Neural cell (in vitro differentiated cells): Measurements from ENCODE around the gene SFTPA1. TPM values are rescaled to one million over a fixed set of nuclear protein-coding genes. Genes with fewer than 3 reads are reported as not detected.

Experiments
- H2AFZ ChIP-seq: fragments of 200-600, 300-800 bp; sonication (generic), shearing (Covaris generic); 2 replicates; pipeline ENCODE4 v1.6.0; 2014; ENCODE audit warnings: low read depth, mild to moderate bottlenecking, antibody characterized with exemption, low read length, moderate library complexity
- H3F3A ChIP-seq: fragments of 200-600 bp; shearing (Covaris generic); 2 replicates; pipeline ENCODE4 v1.6.1; 2016; ENCODE audit warnings: mild to moderate bottlenecking, moderate library complexity, mixed read lengths, antibody characterized with exemption, low read length; ENCODE audit not compliant: insufficient read depth, poor library complexity, severe bottlenecking
- H3K27ac ChIP-seq: fragments of 200-600, 300-800 bp; sonication (generic), shearing (Covaris generic); 2 replicates; pipeline ENCODE4 v1.5.1; 2014; ENCODE audit warnings: mild to moderate bottlenecking, low read length, moderate library complexity
- H3K27me3 ChIP-seq: fragments of 300-800, 200-600 bp; sonication (generic), shearing (Covaris generic); 2 replicates; pipeline ENCODE4 v1.6.0; 2014; ENCODE audit warnings: mild to moderate bottlenecking, low read depth, low read length, moderate library complexity; ENCODE audit not compliant: insufficient read depth
- H3K36me3 ChIP-seq: fragments of 300-800, 200-600 bp; sonication (generic), shearing (Covaris generic); 2 replicates; pipeline ENCODE4 v1.5.1; 2014; ENCODE audit warnings: mild to moderate bottlenecking, antibody characterized with exemption, low read length, moderate library complexity; ENCODE audit not compliant: insufficient read depth
- H3K4me2 ChIP-seq: fragments of 300-800, 200-600 bp; sonication (generic), shearing (Covaris generic); 2 replicates; pipeline ENCODE4 v1.6.0; 2014; ENCODE audit warnings: mild to moderate bottlenecking, low read length
- H3K4me3 ChIP-seq: fragments of 300-800, 200-600 bp; sonication (generic), shearing (Covaris generic); 2 replicates; pipeline ENCODE4 v1.5.1; 2014; ENCODE audit warnings: mild to moderate bottlenecking, low read length, moderate library complexity
- H3K79me2 ChIP-seq: fragments of 200-600 bp; shearing (Covaris generic); replicated peaks from 2 replicates; pipeline ENCODE4 v1.6.0; 2014; ENCODE audit warnings: mild to moderate bottlenecking, low read length, moderate library complexity; ENCODE audit not compliant: insufficient read depth
- H3K9ac ChIP-seq: fragments of 300-800, 200-600 bp; sonication (generic), shearing (Covaris generic); 2 replicates; pipeline ENCODE4 v1.6.1; 2016; ENCODE audit warnings: mild to moderate bottlenecking, low read length, mixed read lengths
- H3K9me2 ChIP-seq: fragments of 200-600 bp; shearing (Covaris generic); 2 replicates; pipeline ENCODE4 v1.6.1; 2016; ENCODE audit warnings: mild to moderate bottlenecking, low read length, mixed read lengths; ENCODE audit not compliant: insufficient read depth
- H3K9me3 ChIP-seq: fragments of 200-600, 300-800 bp; sonication (generic), shearing (Covaris generic); 2 replicates; pipeline ENCODE4 v1.6.1; 2016; ENCODE audit warnings: mild to moderate bottlenecking, mixed run types, low read length, moderate library complexity, mixed read lengths
- H4K20me1 ChIP-seq: fragments of 200-600 bp; shearing (Covaris generic); 2 replicates; pipeline ENCODE4 v1.6.1; 2016; ENCODE audit warnings: mild to moderate bottlenecking, mixed run types; ENCODE audit not compliant: insufficient read depth
- CTCF ChIP-seq: fragments of 450-650 bp; IDR thresholded peaks from 2 replicates; pipeline ENCODE4 v1.5.1; 2014; ENCODE audit warnings: antibody characterized with exemption, mild to moderate bottlenecking, moderate library complexity; ENCODE audit not compliant: poor library complexity, severe bottlenecking
- EP300 ChIP-seq: fragments of 450-650 bp; conservative IDR thresholded peaks from 2 replicates; pipeline ENCODE4 v1.6.1; 2014; ENCODE audit warnings: antibody characterized with exemption, mild to moderate bottlenecking, moderate library complexity; ENCODE audit not compliant: poor library complexity, severe bottlenecking
- EZH2 ChIP-seq: fragments of 200-600, 300-800 bp; shearing (Covaris generic), sonication (generic); IDR thresholded peaks from 2 replicates; pipeline ENCODE4 v1.6.1; 2014; ENCODE audit warnings: antibody characterized with exemption, low read length, borderline replicate concordance, mild to moderate bottlenecking; ENCODE audit not compliant: insufficient read depth, poor library complexity, severe bottlenecking
- MXI1 ChIP-seq: fragments of 450-650 bp; conservative IDR thresholded peaks from 2 replicates; pipeline ENCODE4 v1.6.1; 2014; ENCODE audit warnings: antibody characterized with exemption, mild to moderate bottlenecking; ENCODE audit not compliant: poor library complexity, severe bottlenecking
- POLR2AphosphoS5 ChIP-seq: IDR thresholded peaks from 2 replicates; pipeline ENCODE4 v1.6.1; 2012
- RAD21 ChIP-seq: fragments of 450-650 bp; conservative IDR thresholded peaks from 2 replicates; pipeline ENCODE4 v1.6.1; 2014; ENCODE audit warnings: antibody characterized with exemption, mild to moderate bottlenecking, moderate library complexity
- REST ChIP-seq: IDR thresholded peaks from 2 replicates; pipeline ENCODE4 v1.6.1; 2012; ENCODE audit warnings: borderline replicate concordance
- SMC3 ChIP-seq: fragments of 450-650 bp; conservative IDR thresholded peaks from 2 replicates; pipeline ENCODE4 v1.6.1; 2014; ENCODE audit warnings: antibody characterized with exemption, mild to moderate bottlenecking, moderate library complexity; ENCODE audit not compliant: poor library complexity
- TAF1 ChIP-seq: IDR thresholded peaks from 2 replicates; pipeline ENCODE4 v1.6.1; 2012; ENCODE audit warnings: low read depth
- polyA plus RNA-seq: library from polyadenylated mRNA; depleted of rRNA; stranded (reverse); fragments of >200 nt; gene quantifications from 2 replicates; pipeline ENCODE4 v1.2.3, GENCODE V29; 2014

SFTPA1 gene
- polyA plus RNA-seq, 1 donor from 2014 or later = not detected

GRCh38 chr10:79579361-79579760 lies 31.4 kb upstream of the SFTPA1 start:
- H4K20me1 ChIP-seq = no peaks in the 10 kb centered on the region
- H3K27ac ChIP-seq = no peak overlapping the region
- H3K79me2 ChIP-seq = no peaks in the 10 kb centered on the region
- H3K4me2 ChIP-seq = no peak overlapping the region
- no peaks in the 10 kb centered on the region for H3K9me3 ChIP-seq
- no peak overlapping the region for H2AFZ ChIP-seq
- no peaks in the 10 kb centered on the region for H3F3A ChIP-seq
- TF ChIP-seq TAF1 = no peak
- TF ChIP-seq SMC3 = no peak
- TF ChIP-seq EP300 = no peak
- TF ChIP-seq POLR2AphosphoS5 = no peak
- TF ChIP-seq CTCF = no peak
- TF ChIP-seq REST = no peak
- no peak for TF ChIP-seq MXI1
- H3K9ac ChIP-seq = no peak overlapping the region
- H3K9me2 ChIP-seq = no peaks in the 10 kb centered on the region
- H3K27me3 ChIP-seq = no peaks in the 10 kb centered on the region
- no peaks in the 10 kb centered on the region for H3K36me3 ChIP-seq
- H3K4me3 ChIP-seq = no peak overlapping the region

GRCh38 chr10:79581044-79581443 lies 29.7 kb upstream of the SFTPA1 start:
- Histone ChIP-seq H3K27me3 (no peaks in the 10 kb centered on the region), H3K27ac (no peak overlapping the region), H3K36me3 (no peaks in the 10 kb centered on the region), H3F3A (no peaks in the 10 kb centered on the region), H3K79me2 (no peaks in the 10 kb centered on the region), H3K4me2 (no peak overlapping the region), H3K9me3 (no peaks in the 10 kb centered on the region), H3K9me2 (no peaks in the 10 kb centered on the region), H3K9ac (no peak overlapping the region), H3K4me3 (no peak overlapping the region), H2AFZ (no peak overlapping the region), H4K20me1 (no peaks in the 10 kb centered on the region)
- TF ChIP-seq CTCF (no peak), RAD21 (no peak), TAF1 (no peak), POLR2AphosphoS5 (no peak), EZH2 (no peak), EP300 (no peak), MXI1 (no peak), REST (no peak), SMC3 (no peak)
